NCI-H2171 (cell line): ENCODE data around the gene TRIM52.

Experiments used
- DNase-seq: peaks from one replicate; lab custom pipeline; 2025; lab: John Stamatoyannopoulos, UW

The TRIM52 gene

GRCh38 chr5:181255836-181256578 is 4.9 kb downstream of the TRIM52 start:
- DNase-seq, result no peak

GRCh38 chr5:181255276-181255675 is 5.7 kb downstream of the TRIM52 start:
- no peak for DNase-seq

GRCh38 chr5:181248277-181248676 is 12.7 kb downstream of the TRIM52 start:
- DNase-seq, result no peak

GRCh38 chr5:181246276-181247049 is 14.5 kb downstream of the TRIM52 start:
- DNase-seq, result no peak

GRCh38 chr5:181245427-181246275 is 15.3 kb downstream of the TRIM52 start:
- no peak for DNase-seq

GRCh38 chr5:181243564-181244343 is 17.2 kb downstream of the TRIM52 start, which contains the start of gene RACK1:
TSS of gene RACK1 (minus strand) at chr5:181243906. CDS start at chr5:181243800, 106 bp downstream.
- no peak for DNase-seq

- no peak for DNase-seq
Measured at GRCh38 chr5:181243018-181243563, 17.9 kb downstream of the TRIM52 start.

GRCh38 chr5:181242031-181242451 is 18.9 kb downstream of the TRIM52 start:
- DNase-seq, result no peak

GRCh38 chr5:181241393-181241975 is 19.5 kb downstream of the TRIM52 start:
- DNase-seq, result no peak

- DNase-seq, result no peak
Measured at GRCh38 chr5:181239062-181239663, 21.8 kb downstream of the TRIM52 start.

- DNase-seq, result no peak
Measured at GRCh38 chr5:181237729-181238385, 23.1 kb downstream of the TRIM52 start.

- no peak for DNase-seq
Measured at GRCh38 chr5:181236954-181237641, 23.8 kb downstream of the TRIM52 start.

- DNase-seq, result no peak
Measured at GRCh38 chr5:181236471-181236870, 24.5 kb downstream of the TRIM52 start.

GRCh38 chr5:181235689-181236366 is 25.1 kb downstream of the TRIM52 start:
- no peak for DNase-seq

- DNase-seq, result no peak
Measured at GRCh38 chr5:181235323-181235688, 25.6 kb downstream of the TRIM52 start.

GRCh38 chr5:181234455-181235306 is 26.3 kb downstream of the TRIM52 start:
- no peak for DNase-seq

GRCh38 chr5:181233801-181234454 is 27.0 kb downstream of the TRIM52 start:
- no peak for DNase-seq
